Ectodermal cell (in vitro differentiated cells): ENCODE data around the gene MRPL28.
"Not testable (repeated sequence)": the region's sequence is repeated elsewhere in the genome, so short reads cannot be mapped to it uniquely, and the experiment has no call there.

Experiments used
- H3K27ac ChIP-seq: 2 replicates; pipeline ENCODE4 v1.7.0; 2013; ENCODE audit warnings: mild to moderate bottlenecking, low read depth, low read length; ENCODE audit not compliant: insufficient read depth, poor library complexity, severe bottlenecking
- H3K27me3 ChIP-seq: 2 replicates; pipeline ENCODE4 v1.7.0; 2013; ENCODE audit warnings: mild to moderate bottlenecking, low read length; ENCODE audit not compliant: insufficient read depth, control insufficient read depth, poor library complexity, severe bottlenecking
- H3K36me3 ChIP-seq: one replicate; pipeline ENCODE4 v1.7.0; 2013; ENCODE audit warnings: low read length; ENCODE audit not compliant: control insufficient read depth, insufficient read depth
- H3K4me1 ChIP-seq: one replicate; pipeline ENCODE4 v1.7.0; 2013; ENCODE audit warnings: low read length; ENCODE audit not compliant: control insufficient read depth, insufficient read depth
- H3K4me3 ChIP-seq: 2 replicates; pipeline ENCODE4 v1.7.0; 2013; ENCODE audit warnings: low read depth, low read length, control low read depth; ENCODE audit not compliant: insufficient read depth
- H3K9me3 ChIP-seq: 2 replicates; pipeline ENCODE4 v1.7.0; 2013; ENCODE audit warnings: mild to moderate bottlenecking, low read length, moderate library complexity; ENCODE audit not compliant: control insufficient read depth
- WGBS, 2 experiments: methylation state at CpG; one replicate each; pipeline ENCODE4 v1.1.7; 2013; ENCODE audit warnings: missing lambda C conversion rate in 2 of 2; 5-methylcytosine and 5-hydroxymethylcytosine counted together

Gene MRPL28

DNA sequence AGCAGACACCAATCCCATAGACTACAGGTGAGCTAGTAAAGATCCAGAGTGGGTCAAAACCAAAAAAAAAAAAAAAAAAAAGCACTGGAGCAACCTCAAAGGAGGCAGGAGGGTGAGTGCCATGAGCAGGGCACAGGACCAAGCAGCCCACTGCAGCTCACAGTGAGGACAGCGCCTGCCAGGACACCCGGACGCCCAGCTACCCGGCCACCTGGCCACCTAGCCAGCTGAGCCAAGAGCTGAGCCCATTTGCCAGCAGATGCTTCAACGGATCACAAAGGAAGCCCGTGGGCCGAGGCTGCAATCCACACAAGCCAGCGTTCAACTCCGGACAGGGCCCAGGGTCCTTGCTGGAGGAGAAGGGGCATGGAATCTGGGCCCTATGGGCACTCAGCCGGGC lies 32.9 kb downstream of the MRPL28 start:
- WGBS, 2 experiments = 93 to 95% methylated on average over 10 of the region's 10 CpGs
- Histone ChIP-seq H3K4me3 (no peak overlapping the region), H3K4me1 (no peaks in the 10 kb centered on the region), H3K27me3 (no peaks in the 10 kb centered on the region), H3K36me3 (no peaks in the 10 kb centered on the region), H3K9me3 (no peaks in the 10 kb centered on the region), H3K27ac (no peak overlapping the region)

GRCh38 chr16:336269-336668 lies 34.1 kb downstream of the MRPL28 start:
- Histone ChIP-seq H3K27ac (no peak overlapping the region), H3K4me1 (peaks cover 3% of the 10 kb centered on the region), H3K27me3 (no peaks in the 10 kb centered on the region), H3K36me3 (no peaks in the 10 kb centered on the region), H3K4me3 (no peak overlapping the region), H3K9me3 (no peaks in the 10 kb centered on the region)
- WGBS, 2 experiments = 94 to 95% methylated on average over 11 of the region's 11 CpGs

- H3K27ac ChIP-seq, H3K9me3 ChIP-seq, H3K4me1 ChIP-seq, H3K4me3 ChIP-seq, H3K36me3 ChIP-seq, H3K27me3 ChIP-seq: not testable (repeated sequence)
- WGBS, 2 experiments = 92 to 93% methylated on average over 10 of the region's 11 CpGs
These were observed 35.3 kb downstream of the MRPL28 start for GRCh38 chr16:334861-335632.

GRCh38 chr16:334164-334832 lies 36.0 kb downstream of the MRPL28 start:
- H3K4me3 ChIP-seq, H3K4me1 ChIP-seq, H3K27ac ChIP-seq, H3K36me3 ChIP-seq, H3K27me3 ChIP-seq, H3K9me3 ChIP-seq: not testable (repeated sequence)
- 89 to 94% methylated on average over 5 of the region's 5 CpGs for WGBS, 2 experiments

DNA sequence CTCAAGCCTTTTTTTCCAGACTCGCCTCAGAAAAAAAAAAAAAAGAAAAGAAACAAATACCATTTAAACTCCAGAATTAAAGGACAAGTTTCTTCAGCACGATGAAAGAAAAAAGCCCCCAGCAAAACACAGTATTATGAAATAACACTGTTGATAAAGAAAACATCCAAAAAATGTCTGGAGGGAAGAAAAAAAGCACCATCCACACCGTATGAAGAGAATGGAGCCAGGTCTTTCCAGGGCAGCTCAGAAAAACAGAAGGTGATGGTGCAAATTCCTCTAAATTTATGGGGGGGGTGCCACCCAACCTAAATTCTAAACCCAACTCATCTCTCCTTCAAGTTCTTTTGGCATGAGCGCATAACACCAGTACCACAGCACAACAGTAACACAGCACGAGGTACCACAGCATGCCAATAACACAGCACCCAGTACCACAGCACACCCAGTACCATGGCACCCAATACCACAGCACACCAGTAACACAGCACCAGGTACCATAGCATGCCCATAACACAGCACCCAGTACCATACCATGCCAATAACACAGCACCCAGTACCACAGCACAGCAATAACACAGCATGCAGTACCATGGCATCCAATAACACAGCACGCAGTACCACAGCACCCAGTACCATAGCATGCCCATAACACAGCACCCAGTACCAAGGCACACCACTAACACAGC lies 36.8 kb downstream of the MRPL28 start:
- H3K9me3 ChIP-seq = no peaks in the 10 kb centered on the region
- no peaks in the 10 kb centered on the region for H3K36me3 ChIP-seq
- H3K4me1 ChIP-seq = peaks cover 9% of the 10 kb centered on the region
- no peaks in the 10 kb centered on the region for H3K27me3 ChIP-seq
- no peak overlapping the region for H3K4me3 ChIP-seq
- no peak overlapping the region for H3K27ac ChIP-seq
- 95 to 96% methylated on average over 6 of the region's 6 CpGs for WGBS, 2 experiments

- WGBS, 2 experiments = 86 to 90% methylated on average over 5 of the region's 6 CpGs
- not testable (repeated sequence) for H3K27me3 ChIP-seq, H3K4me3 ChIP-seq, H3K27ac ChIP-seq, H3K36me3 ChIP-seq, H3K9me3 ChIP-seq
- H3K4me1 ChIP-seq = peaks cover 13% of the 10 kb centered on the region
These were observed 39.0 kb downstream of the MRPL28 start for GRCh38 chr16:331181-331814.

- no peaks in the 10 kb centered on the region for H3K9me3 ChIP-seq
- H3K27ac ChIP-seq = no peak overlapping the region
- H3K4me3 ChIP-seq = no peak overlapping the region
- H3K27me3 ChIP-seq = no peaks in the 10 kb centered on the region
- no peaks in the 10 kb centered on the region for H3K36me3 ChIP-seq
- 86 to 87% methylated on average over 2 of the region's 2 CpGs for WGBS, 2 experiments
- H3K4me1 ChIP-seq = peaks cover 13% of the 10 kb centered on the region
These were observed 39.6 kb downstream of the MRPL28 start for GRCh38 chr16:330741-331140.

GRCh38 chr16:325375-326145 lies 44.8 kb downstream of the MRPL28 start:
- WGBS, 2 experiments = 93 to 94% methylated on average over 27 to 28 of the region's 28 CpGs
- no peaks in the 10 kb centered on the region for H3K36me3 ChIP-seq
- no peak overlapping the region for H3K4me3 ChIP-seq
- no peak overlapping the region for H3K27ac ChIP-seq
- peaks cover 3% of the 10 kb centered on the region for H3K4me1 ChIP-seq
- no peaks in the 10 kb centered on the region for H3K9me3 ChIP-seq
- H3K27me3 ChIP-seq = no peaks in the 10 kb centered on the region

GRCh38 chr16:324451-325334 lies 45.6 kb downstream of the MRPL28 start:
- no peaks in the 10 kb centered on the region for H3K27me3 ChIP-seq
- H3K27ac ChIP-seq = no peak overlapping the region
- WGBS, 2 experiments = 87 to 88% methylated on average over 55 of the region's 55 CpGs
- no peaks in the 10 kb centered on the region for H3K9me3 ChIP-seq
- H3K4me3 ChIP-seq = no peak overlapping the region
- H3K4me1 ChIP-seq = peaks cover 3% of the 10 kb centered on the region
- H3K36me3 ChIP-seq = no peaks in the 10 kb centered on the region
